ENCODE results near the gene TSPAN7. TPM values are rescaled to one million over a fixed set of nuclear protein-coding genes. Genes with fewer than 3 reads are reported as not detected.

Gene TSPAN7
- total and polyA plus RNA-seq, 7 donors: 15.6 to 55.1 (median 21.0) TPM

GRCh38 chrX:38656350-38656915 lies 95.1 kb downstream of the TSPAN7 start:
- TF ChIP-seq POLR2A (IDR thresholded peaks at IDR 0.05) (no peak), POLR2AphosphoS5 (IDR thresholded peaks at IDR 0.05) (no peak), EP300 (IDR thresholded peaks at IDR 0.05) (no peak), CTCF (IDR thresholded peaks at IDR 0.05) (no peak)
- intact Hi-C loops (cut with DNase I): no loop called here
- H3K36me3 ChIP-seq: no peaks in the 10 kb centered on the region
- no peak overlapping the region for H3K4me3 ChIP-seq
- no peaks in the 10 kb centered on the region for H3K4me1 ChIP-seq
- no peak overlapping the region for H3K27ac ChIP-seq
- no peak for DNase-seq
- H3K27me3 ChIP-seq: no peaks in the 10 kb centered on the region
- WGBS, 2 donors: 64 to 76% methylated on average over 4 of the region's 4 CpGs
- H3K9me3 ChIP-seq: no peaks in the 10 kb centered on the region

GRCh38 chrX:38657562-38657961 lies 96.2 kb downstream of the TSPAN7 start:
- Histone ChIP-seq H3K27ac (no peak overlapping the region), H3K27me3 (no peaks in the 10 kb centered on the region), H3K36me3 (no peaks in the 10 kb centered on the region), H3K9me3 (no peaks in the 10 kb centered on the region), H3K4me3 (no peak overlapping the region), H3K4me1 (no peaks in the 10 kb centered on the region)
- intact Hi-C loops (cut with DNase I): no loop called here
- TF ChIP-seq EP300 (IDR thresholded peaks at IDR 0.05): no peak
- TF ChIP-seq POLR2A (IDR thresholded peaks at IDR 0.05): no peak
- no peak for TF ChIP-seq CTCF (IDR thresholded peaks at IDR 0.05)
- TF ChIP-seq POLR2AphosphoS5 (IDR thresholded peaks at IDR 0.05): no peak
- no peak for DNase-seq

GRCh38 chrX:38660395-38661102 lies 99.2 kb downstream of the TSPAN7 start:
- 56 to 75% methylated on average over 6 of the region's 6 CpGs for WGBS, 2 donors
- H3K9me3 ChIP-seq: no peaks in the 10 kb centered on the region
- no peak overlapping the region for H3K27ac ChIP-seq
- H3K4me1 ChIP-seq: no peaks in the 10 kb centered on the region
- intact Hi-C loops (cut with DNase I): no loop called here
- no peak for TF ChIP-seq CTCF (IDR thresholded peaks at IDR 0.05)
- TF ChIP-seq POLR2AphosphoS5 (IDR thresholded peaks at IDR 0.05): no peak
- TF ChIP-seq EP300 (IDR thresholded peaks at IDR 0.05): no peak
- no peak for TF ChIP-seq POLR2A (IDR thresholded peaks at IDR 0.05)
- no peaks in the 10 kb centered on the region for H3K27me3 ChIP-seq
- H3K36me3 ChIP-seq: no peaks in the 10 kb centered on the region
- DNase-seq: no peak
- no peak overlapping the region for H3K4me3 ChIP-seq

- intact Hi-C loops (cut with DNase I): no loop called here
- no peaks in the 10 kb centered on the region for H3K4me1 ChIP-seq
- no peak overlapping the region for H3K4me3 ChIP-seq
- H3K36me3 ChIP-seq: no peaks in the 10 kb centered on the region
- H3K9me3 ChIP-seq: no peaks in the 10 kb centered on the region
- no peaks in the 10 kb centered on the region for H3K27me3 ChIP-seq
- H3K27ac ChIP-seq: no peak overlapping the region
- WGBS, 2 donors: 9 to 43% methylated on average over 1 of the region's 1 CpG
- no peak for TF ChIP-seq POLR2A (IDR thresholded peaks at IDR 0.05)
- no peak for TF ChIP-seq CTCF (IDR thresholded peaks at IDR 0.05)
- TF ChIP-seq POLR2AphosphoS5 (IDR thresholded peaks at IDR 0.05): no peak
- no peak for TF ChIP-seq EP300 (IDR thresholded peaks at IDR 0.05)
- DNase-seq: no peak
Observed at GRCh38 chrX:38661103-38661441, 99.7 kb downstream of the TSPAN7 start.

GRCh38 chrX:38661561-38661960 lies 100.2 kb downstream of the TSPAN7 start:
- Histone ChIP-seq H3K27ac (no peak overlapping the region), H3K4me3 (no peak overlapping the region), H3K27me3 (no peaks in the 10 kb centered on the region), H3K36me3 (no peaks in the 10 kb centered on the region), H3K9me3 (no peaks in the 10 kb centered on the region), H3K4me1 (no peaks in the 10 kb centered on the region)
- intact Hi-C loops (cut with DNase I): no loop called here
- 62 to 85% methylated on average over 5 of the region's 5 CpGs for WGBS, 2 donors
- no peak for DNase-seq
- no peak for TF ChIP-seq POLR2AphosphoS5 (IDR thresholded peaks at IDR 0.05)
- no peak for TF ChIP-seq CTCF (IDR thresholded peaks at IDR 0.05)
- TF ChIP-seq EP300 (IDR thresholded peaks at IDR 0.05): no peak
- no peak for TF ChIP-seq POLR2A (IDR thresholded peaks at IDR 0.05)
